HepG2 (cell line): ENCODE results near the gene ACADS. TPM values are rescaled to one million over a fixed set of nuclear protein-coding genes. Genes with fewer than 3 reads are reported as not detected.

Experiments
- ATAC-seq: fragments of 200-7000 bp; cut with Tn5 transposase; 3 replicates; pipeline ENCODE4 v1.9.1; 2020; ENCODE audit warnings: mild to moderate bottlenecking, moderate library complexity
- BruUV-seq: library from RNA; stranded (reverse); fragments of 400-500 nt; replicated peaks from 2 replicates; lab custom pipeline; 2021; lab: Mats Ljungman, UMichigan
- CTCF ChIA-PET: fragments of 300-600 bp; formaldehyde crosslinking; extraction: SDS; loops from one replicate; lab custom pipeline; 2021; ENCODE audit warnings: low total read pairs, inconsistent platforms, low intra/inter-chr PET ratio; lab: Yijun Ruan, JAX
- POLR2A ChIA-PET: fragments of 350-600 bp; sonication (Branson Sonifier 250); formaldehyde crosslinking; loops from one replicate; lab custom pipeline; 2020; ENCODE audit warnings: antibody characterized with exemption, inconsistent platforms; lab: Yijun Ruan, JAX
- DNase-seq: peaks from one replicate; pipeline ENCODE4 v3.0.0-alpha.2; 2015; ENCODE audit warnings: low spot score
- FAIRE-seq: peaks from 3 replicates; lab custom pipeline; 2011; peaks lifted over from hg19 to GRCh38; lab: Jason Lieb, UNC
- H2AFZ ChIP-seq: one replicate; pipeline ENCODE4 v1.6.1; 2011; ENCODE audit warnings: low read length, inconsistent platforms
- H3K27ac ChIP-seq: fragments of 300-600 bp; 3 replicates; pipeline ENCODE4 v1.8.0; 2011; ENCODE audit warnings: mixed run types, mild to moderate bottlenecking, mixed read lengths, low read length, inconsistent platforms; ENCODE audit not compliant: insufficient read depth; ENCODE audit errors: extremely low read length
- H3K27me3 ChIP-seq, 2 experiments: fragments of 200-600 bp in 1 of 2; 2 replicates in 1 of 2; 3 replicates in 1 of 2; pipeline versions ENCODE4 v1.6.0 to v1.8.0; 2011; ENCODE audit warnings: low read length in 2 of 2, mild to moderate bottlenecking in 2 of 2, moderate library complexity in 2 of 2, inconsistent platforms in 1 of 2; ENCODE audit not compliant: insufficient read depth in 2 of 2, control insufficient read depth in 1 of 2
- H3K36me3 ChIP-seq, 2 experiments: fragments of 200-600 bp in 1 of 2; replicated peaks in 1 of 2; 2 replicates in 1 of 2; 3 replicates in 1 of 2; pipeline versions ENCODE4 v1.5.1 to v1.8.0; 2011; ENCODE audit warnings: low read length in 2 of 2, inconsistent platforms in 1 of 2; ENCODE audit not compliant: insufficient read depth in 2 of 2, control insufficient read depth in 1 of 2
- H3K4me1 ChIP-seq: 2 replicates; pipeline ENCODE4 v1.5.1; 2012; ENCODE audit warnings: low read length, inconsistent platforms; ENCODE audit not compliant: insufficient read depth
- H3K4me2 ChIP-seq: 2 replicates; pipeline ENCODE4 v1.6.0; 2011; ENCODE audit warnings: low read depth, low read length, inconsistent platforms
- H3K4me3 ChIP-seq, 3 experiments: fragments of 200-600 bp in 1 of 3; sonication (generic), shearing (Covaris generic) in 1 of 3; replicated peaks in 1 of 3; 2 replicates each; pipeline ENCODE4 v1.5.1; 2011 to 2016; ENCODE audit warnings: low read length in 3 of 3, inconsistent platforms in 2 of 3, low read depth in 2 of 3, mild to moderate bottlenecking in 2 of 3, control low read depth in 1 of 3, mixed read lengths in 1 of 3; ENCODE audit not compliant: insufficient read depth in 1 of 3
- H3K79me2 ChIP-seq: one replicate; pipeline ENCODE4 v1.6.1; 2011; ENCODE audit warnings: low read length, inconsistent platforms; ENCODE audit not compliant: insufficient read depth
- H3K9ac ChIP-seq: 2 replicates; pipeline ENCODE4 v1.6.0; 2011; ENCODE audit warnings: mild to moderate bottlenecking, low read depth, low read length, inconsistent platforms; ENCODE audit not compliant: insufficient read depth
- H3K9me3 ChIP-seq: 2 replicates; pipeline ENCODE4 v1.5.1; 2012; ENCODE audit warnings: mild to moderate bottlenecking, low read length
- H4K20me1 ChIP-seq: 2 replicates; pipeline ENCODE4 v1.6.0; 2011; ENCODE audit warnings: inconsistent platforms, mild to moderate bottlenecking, low read length, moderate library complexity; ENCODE audit not compliant: insufficient read depth
- AGO2 ChIP-seq: fragments of 200-400 bp; formaldehyde crosslinking; optimal IDR thresholded peaks from 2 replicates; pipeline ENCODE3; 2017; ENCODE audit warnings: mild to moderate bottlenecking, low read depth, low read length, moderate library complexity
- HOMEZ ChIP-seq: IDR thresholded peaks from 2 replicates; pipeline ENCODE4 v1.6.1; 2016; ENCODE audit warnings: low read depth
- PCBP1 ChIP-seq: fragments of 200-400 bp; formaldehyde crosslinking; IDR thresholded peaks from 2 replicates; pipeline ENCODE4 v1.6.1; 2017; ENCODE audit warnings: mild to moderate bottlenecking, low read depth, low read length, borderline replicate concordance
- ZFAT ChIP-seq: sonication (generic); formaldehyde crosslinking; conservative IDR thresholded peaks from 2 replicates; pipeline ENCODE4 v1.8.1; 2023; ENCODE audit warnings: missing genetic modification reagents, inconsistent platforms
- WGBS: methylation state at CpG from one replicate; pipeline ENCODE4 v1.1.6; 2017; ENCODE audit warnings: low lambda C conversion rate; 5-methylcytosine and 5-hydroxymethylcytosine counted together
- in situ Hi-C: cut with HindIII; loops from 2 replicates; pipeline ENCODE4 v1.10.0; 2017; ENCODE audit warnings: low pct_unique_long_range_greater_than_20kb; ENCODE audit not compliant: extremely low pct_ligation_motif_present
- intact Hi-C: fragments of 100-400 bp; cut with micrococcal nuclease; formaldehyde crosslinking; loops from one replicate; pipeline ENCODE4 v1.10.0; 2022; ENCODE audit not compliant: unreplicated experiment
- polyA plus RNA-seq, 8 experiments: library from polyadenylated mRNA; depleted of rRNA in 3 of 8; stranded (reverse) in 7 of 8; unstranded in 1 of 8; fragments of >200 nt; fragmentation: Illumina TruSeq in 4 of 8; extraction: Trizol in 4 of 8; gene quantifications; 2 replicates each; pipeline versions ENCODE4 v1.2.1 to v1.2.3, GENCODE V29; 2011 to 2016; ENCODE audit warnings: low read depth in 4 of 8, missing spikeins in 1 of 8, mixed read lengths in 1 of 8; ENCODE audit not compliant: insufficient read depth in 1 of 8
- total RNA-seq, 5 experiments: library from RNA; depleted of rRNA; stranded (reverse); fragments of >200 nt; fragmentation: Illumina TruSeq; extraction: Trizol; gene quantifications; 2 replicates each; pipeline ENCODE4 v1.2.3, GENCODE V29; 2016; ENCODE audit warnings: low read depth in 1 of 5

ACADS gene
- total and polyA plus RNA-seq, 2 of the 13 experiments (the other 11 are each of a cell fraction or from before 2014, with no cell fraction given), result 17.4 to 27.7 TPM

GRCh38 chr12:120738252-120739030 lies 12.8 kb downstream of the ACADS start:
- Histone ChIP-seq H3K9ac (no peak overlapping the region), H3K4me2 (no peak overlapping the region), H3K27me3 (no peaks in the 10 kb centered on the region), H3K27ac (no peak overlapping the region), H3K79me2 (no peaks in the 10 kb centered on the region), H3K4me3 (no peak overlapping the region), H2AFZ (no peak overlapping the region), H4K20me1 (no peaks in the 10 kb centered on the region), H3K9me3 (no peaks in the 10 kb centered on the region), H3K36me3 (peaks cover 0 to 1% of the 10 kb centered on the region in 2 experiments; a peak in 2 of 5 replicates), H3K4me1 (peaks cover 19% of the 10 kb centered on the region)
- intact Hi-C loops (no loop called here), in situ Hi-C loops (no loop called here)
- CTCF ChIA-PET, result no interaction called here
- no TSS peak for BruUV-seq
- DNase-seq (no peak), FAIRE-seq (no peak), ATAC-seq (no peak)
- 75% methylated on average over 8 of the region's 31 CpGs for WGBS
- POLR2A ChIA-PET, result interaction anchor here (1.6 kb wide), 1 partner anchor 10 kb away, joined by 4 read pairs; no protein-coding TSS in a partner anchor
- TF ChIP-seq PCBP1 (0 out of 2 replicates have a peak, but pooled peaks have one; percentile 32), AGO2 (peak; percentile 54), ZFAT (no peak), HOMEZ (CRISPR knock-in tag) (no peak)
- TF ChIP-seq, all 625 proteins: peak for 2
